HCT116 (cell line): ENCODE results near the gene UGT1A3. TPM values are rescaled to one million over a fixed set of nuclear protein-coding genes. Genes with fewer than 3 reads are reported as not detected.

Source experiments
- ATAC-seq: fragments of 200-7000 bp; cut with Tn5 transposase; 2 replicates; pipeline ENCODE4 v1.9.1; 2020; ENCODE audit warnings: mild to moderate bottlenecking, moderate library complexity
- BruUV-seq: library from RNA; stranded (reverse); fragments of 400-500 nt; replicated peaks from 2 replicates; lab custom pipeline; 2021; lab: Mats Ljungman, UMichigan
- CTCF ChIA-PET: fragments of 300-600 bp; sonication (Branson Sonifier 250); formaldehyde crosslinking; loops from one replicate; lab custom pipeline; 2021; ENCODE audit warnings: antibody characterized with exemption; lab: Charles Lee
- POLR2A ChIA-PET: fragments of 300-600, 350-600 bp; sonication (Branson Sonifier 250); formaldehyde crosslinking; loops from one replicate; lab custom pipeline; 2021; ENCODE audit warnings: antibody characterized with exemption; lab: Charles Lee
- RAD21 ChIA-PET, 2 experiments: fragments of 300-600 bp; sonication (Branson Sonifier 250); formaldehyde crosslinking; loops; one replicate each; lab custom pipeline; 2023; ENCODE audit warnings: low total read pairs in 2 of 2; ENCODE audit not compliant: uncharacterized antibody in 2 of 2, unreplicated experiment in 2 of 2, low non-redundant PET in 1 of 2; lab: Charles Lee
- DNase-seq: peaks from one replicate; pipeline ENCODE4 v3.0.0-alpha.2; 2010; ENCODE audit warnings: low read depth, low spot score
- H2AFZ ChIP-seq: fragments of 200-600 bp; shearing (Covaris generic), sonication (generic); 2 replicates; pipeline ENCODE4 v1.6.1; 2017; ENCODE audit warnings: low read depth, mixed run types, mixed read lengths, antibody characterized with exemption, low read length; ENCODE audit not compliant: poor library complexity, severe bottlenecking
- H3K27ac ChIP-seq: 2 replicates; pipeline ENCODE4 v1.5.1; 2012; ENCODE audit warnings: low read depth, low read length
- H3K27me3 ChIP-seq: fragments of 200-600 bp; sonication (generic); 2 replicates; pipeline ENCODE4 v1.6.1; 2016; ENCODE audit warnings: mixed run types, low read length, mixed read lengths; ENCODE audit not compliant: insufficient read depth
- H3K36me3 ChIP-seq, 2 experiments: fragments of 200-500 bp in 1 of 2; fragments of 200-600 bp in 1 of 2; sonication (Bioruptor generic) in 1 of 2; sonication (generic) in 1 of 2; 2 replicates each; pipeline versions ENCODE4 v1.5.1 to v1.6.1; 2014 to 2016; ENCODE audit warnings: low read length in 2 of 2, inconsistent platforms in 1 of 2, mixed read lengths in 1 of 2, mixed run types in 1 of 2; ENCODE audit not compliant: insufficient read depth in 2 of 2, control insufficient read depth in 1 of 2
- H3K4me1 ChIP-seq, 2 experiments: fragments of 200-600 bp in 1 of 2; sonication (generic) in 1 of 2; 2 replicates each; pipeline versions ENCODE4 v1.5.1 to v1.6.1; 2012 to 2017; ENCODE audit warnings: low read length in 2 of 2, inconsistent platforms in 1 of 2, mild to moderate bottlenecking in 1 of 2, mixed read lengths in 1 of 2, mixed run types in 1 of 2, moderate library complexity in 1 of 2; ENCODE audit not compliant: insufficient read depth in 2 of 2, control insufficient read depth in 1 of 2
- H3K4me2 ChIP-seq: fragments of 200-600 bp; sonication (generic); 2 replicates; pipeline ENCODE4 v1.6.1; 2017; ENCODE audit warnings: mixed run types, low read length, mixed read lengths
- H3K4me3 ChIP-seq, 2 experiments: fragments of 200-600 bp in 1 of 2; sonication (generic) in 1 of 2; replicated peaks in 1 of 2; 2 replicates each; pipeline ENCODE4 v1.5.1; 2011 to 2016; ENCODE audit warnings: low read length in 2 of 2, control low read depth in 1 of 2, low read depth in 1 of 2, mild to moderate bottlenecking in 1 of 2, mixed read lengths in 1 of 2, mixed run types in 1 of 2
- H3K79me2 ChIP-seq: fragments of 200-600 bp; sonication (generic); 2 replicates; pipeline ENCODE4 v1.6.1; 2017; ENCODE audit warnings: mild to moderate bottlenecking, mixed run types, low read length, moderate library complexity, mixed read lengths; ENCODE audit not compliant: insufficient read depth
- H3K9ac ChIP-seq: fragments of 200-600 bp; sonication (generic); 2 replicates; pipeline ENCODE4 v1.6.1; 2016; ENCODE audit warnings: low read length, mixed read lengths
- H3K9me2 ChIP-seq: fragments of 200-600 bp; sonication (generic), shearing (Covaris generic); 2 replicates; pipeline ENCODE4 v1.6.1; 2017; ENCODE audit warnings: mixed run types, mild to moderate bottlenecking, moderate library complexity; ENCODE audit not compliant: insufficient read depth
- H3K9me3 ChIP-seq, 2 experiments: fragments of 200-500 bp in 1 of 2; fragments of 200-600 bp in 1 of 2; sonication (Bioruptor generic) in 1 of 2; sonication (generic) in 1 of 2; 2 replicates each; pipeline ENCODE4 v1.6.1; 2014 to 2017; ENCODE audit warnings: low read length in 2 of 2, mixed read lengths in 2 of 2, inconsistent platforms in 1 of 2, low read depth in 1 of 2, mild to moderate bottlenecking in 1 of 2, mixed run types in 1 of 2, moderate library complexity in 1 of 2; ENCODE audit not compliant: control insufficient read depth in 1 of 2, insufficient read depth in 1 of 2
- H4K20me1 ChIP-seq: fragments of 200-600 bp; sonication (generic), shearing (Covaris generic); 2 replicates; pipeline ENCODE4 v1.6.1; 2017; ENCODE audit warnings: mixed run types, mild to moderate bottlenecking, moderate library complexity; ENCODE audit not compliant: insufficient read depth
- CBX3 ChIP-seq: IDR thresholded peaks from 2 replicates; pipeline ENCODE4 v1.6.1; 2012; ENCODE audit warnings: low read depth
- ELF1 ChIP-seq: IDR thresholded peaks from 2 replicates; pipeline ENCODE4 v1.6.1; 2012; ENCODE audit warnings: low read depth, borderline replicate concordance
- JUND ChIP-seq: IDR thresholded peaks from 2 replicates; pipeline ENCODE4 v1.6.1; 2012
- RAD21 ChIP-seq: IDR thresholded peaks from 2 replicates; pipeline ENCODE4 v1.6.1; 2012; ENCODE audit warnings: low read depth, mild to moderate bottlenecking
- SIN3A ChIP-seq: IDR thresholded peaks from 2 replicates; pipeline ENCODE4 v1.6.1; 2012; ENCODE audit warnings: low read depth
- SP1 ChIP-seq: IDR thresholded peaks from 2 replicates; pipeline ENCODE4 v1.6.1; 2012; ENCODE audit warnings: low read depth
- YY1 ChIP-seq: IDR thresholded peaks from 2 replicates; pipeline ENCODE4 v1.6.1; 2011; ENCODE audit warnings: low read length, low read depth, moderate library complexity, mild to moderate bottlenecking; ENCODE audit not compliant: insufficient replicate concordance; ENCODE audit errors: extremely low read depth
- ZFX ChIP-seq: fragments of 450-650 bp; IDR thresholded peaks from 2 replicates; pipeline ENCODE4 v1.6.1; 2017
- intact Hi-C: fragments of 100-400 bp; cut with micrococcal nuclease; formaldehyde crosslinking; loops from 2 replicates; pipeline ENCODE4 v1.10.0; 2022
- total RNA-seq: library from RNA; stranded (reverse); gene quantifications from one replicate; pipeline ENCODE4 v1.2.1, GENCODE V29; 2021; ENCODE audit not compliant: unreplicated experiment
- TF ChIP-seq, protein P1 (sequence below): IDR thresholded peaks from 2 replicates; pipeline ENCODE4 v1.6.1; 2011; ENCODE audit warnings: mild to moderate bottlenecking, low read length, moderate library complexity; ENCODE audit not compliant: insufficient replicate concordance; ENCODE audit errors: extremely low read depth
- TF ChIP-seq, protein P2 (sequence below): IDR thresholded peaks from 2 replicates; pipeline ENCODE4 v1.6.1; 2012
- TF ChIP-seq, protein P3 (sequence below): IDR thresholded peaks from 2 replicates; pipeline ENCODE4 v1.6.1; 2012; ENCODE audit warnings: low read depth
- TF ChIP-seq, protein P4 (sequence below): IDR thresholded peaks from 2 replicates; pipeline ENCODE4 v1.6.1; 2012

The UGT1A3 gene
- total RNA-seq, 1 experiment from 2014 or later, result not detected

DNA sequence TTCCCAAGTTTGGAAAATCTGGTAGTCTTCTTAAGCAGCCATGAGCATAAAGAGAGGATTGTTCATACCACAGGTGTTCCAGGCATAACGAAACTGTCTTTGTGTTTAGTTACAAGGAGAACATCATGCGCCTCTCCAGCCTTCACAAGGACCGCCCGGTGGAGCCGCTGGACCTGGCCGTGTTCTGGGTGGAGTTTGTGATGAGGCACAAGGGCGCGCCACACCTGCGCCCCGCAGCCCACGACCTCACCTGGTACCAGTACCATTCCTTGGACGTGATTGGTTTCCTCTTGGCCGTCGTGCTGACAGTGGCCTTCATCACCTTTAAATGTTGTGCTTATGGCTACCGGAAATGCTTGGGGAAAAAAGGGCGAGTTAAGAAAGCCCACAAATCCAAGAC, 43.3 kb downstream of the UGT1A3 start:
- Histone ChIP-seq H3K27me3 (no peaks in the 10 kb centered on the region), H3K79me2 (no peaks in the 10 kb centered on the region), H3K4me2 (no peak overlapping the region), H4K20me1 (no peaks in the 10 kb centered on the region), H3K9ac (no peak overlapping the region), H3K9me3 (no peaks in the 10 kb centered on the region), H3K9me2 (no peaks in the 10 kb centered on the region), H2AFZ (no peak overlapping the region), H3K4me3 (no peak overlapping the region), H3K27ac (no peak overlapping the region), H3K4me1 (no peaks in the 10 kb centered on the region), H3K36me3 (no peaks in the 10 kb centered on the region)
- ChIA-PET CTCF (no interaction called here), POLR2A (no interaction called here), RAD21 (no interaction called here)
- intact Hi-C loops, result no loop called here
- ATAC-seq (no peak), DNase-seq (no peak)
- no TSS peak for BruUV-seq
- TF ChIP-seq, protein P1, sequence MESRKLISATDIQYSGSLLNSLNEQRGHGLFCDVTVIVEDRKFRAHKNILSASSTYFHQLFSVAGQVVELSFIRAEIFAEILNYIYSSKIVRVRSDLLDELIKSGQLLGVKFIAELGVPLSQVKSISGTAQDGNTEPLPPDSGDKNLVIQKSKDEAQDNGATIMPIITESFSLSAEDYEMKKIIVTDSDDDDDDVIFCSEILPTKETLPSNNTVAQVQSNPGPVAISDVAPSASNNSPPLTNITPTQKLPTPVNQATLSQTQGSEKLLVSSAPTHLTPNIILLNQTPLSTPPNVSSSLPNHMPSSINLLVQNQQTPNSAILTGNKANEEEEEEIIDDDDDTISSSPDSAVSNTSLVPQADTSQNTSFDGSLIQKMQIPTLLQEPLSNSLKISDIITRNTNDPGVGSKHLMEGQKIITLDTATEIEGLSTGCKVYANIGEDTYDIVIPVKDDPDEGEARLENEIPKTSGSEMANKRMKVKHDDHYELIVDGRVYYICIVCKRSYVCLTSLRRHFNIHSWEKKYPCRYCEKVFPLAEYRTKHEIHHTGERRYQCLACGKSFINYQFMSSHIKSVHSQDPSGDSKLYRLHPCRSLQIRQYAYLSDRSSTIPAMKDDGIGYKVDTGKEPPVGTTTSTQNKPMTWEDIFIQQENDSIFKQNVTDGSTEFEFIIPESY, result no peak
- TF ChIP-seq, protein P2, sequence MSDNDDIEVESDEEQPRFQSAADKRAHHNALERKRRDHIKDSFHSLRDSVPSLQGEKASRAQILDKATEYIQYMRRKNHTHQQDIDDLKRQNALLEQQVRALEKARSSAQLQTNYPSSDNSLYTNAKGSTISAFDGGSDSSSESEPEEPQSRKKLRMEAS, result no peak
- TF ChIP-seq YY1, result no peak
- no peak for TF ChIP-seq CBX3
- TF ChIP-seq, protein P3, sequence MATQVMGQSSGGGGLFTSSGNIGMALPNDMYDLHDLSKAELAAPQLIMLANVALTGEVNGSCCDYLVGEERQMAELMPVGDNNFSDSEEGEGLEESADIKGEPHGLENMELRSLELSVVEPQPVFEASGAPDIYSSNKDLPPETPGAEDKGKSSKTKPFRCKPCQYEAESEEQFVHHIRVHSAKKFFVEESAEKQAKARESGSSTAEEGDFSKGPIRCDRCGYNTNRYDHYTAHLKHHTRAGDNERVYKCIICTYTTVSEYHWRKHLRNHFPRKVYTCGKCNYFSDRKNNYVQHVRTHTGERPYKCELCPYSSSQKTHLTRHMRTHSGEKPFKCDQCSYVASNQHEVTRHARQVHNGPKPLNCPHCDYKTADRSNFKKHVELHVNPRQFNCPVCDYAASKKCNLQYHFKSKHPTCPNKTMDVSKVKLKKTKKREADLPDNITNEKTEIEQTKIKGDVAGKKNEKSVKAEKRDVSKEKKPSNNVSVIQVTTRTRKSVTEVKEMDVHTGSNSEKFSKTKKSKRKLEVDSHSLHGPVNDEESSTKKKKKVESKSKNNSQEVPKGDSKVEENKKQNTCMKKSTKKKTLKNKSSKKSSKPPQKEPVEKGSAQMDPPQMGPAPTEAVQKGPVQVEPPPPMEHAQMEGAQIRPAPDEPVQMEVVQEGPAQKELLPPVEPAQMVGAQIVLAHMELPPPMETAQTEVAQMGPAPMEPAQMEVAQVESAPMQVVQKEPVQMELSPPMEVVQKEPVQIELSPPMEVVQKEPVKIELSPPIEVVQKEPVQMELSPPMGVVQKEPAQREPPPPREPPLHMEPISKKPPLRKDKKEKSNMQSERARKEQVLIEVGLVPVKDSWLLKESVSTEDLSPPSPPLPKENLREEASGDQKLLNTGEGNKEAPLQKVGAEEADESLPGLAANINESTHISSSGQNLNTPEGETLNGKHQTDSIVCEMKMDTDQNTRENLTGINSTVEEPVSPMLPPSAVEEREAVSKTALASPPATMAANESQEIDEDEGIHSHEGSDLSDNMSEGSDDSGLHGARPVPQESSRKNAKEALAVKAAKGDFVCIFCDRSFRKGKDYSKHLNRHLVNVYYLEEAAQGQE, result no peak
- TF ChIP-seq ZFX, result no peak
- TF ChIP-seq SIN3A, result no peak
- no peak for TF ChIP-seq RAD21
- no peak for TF ChIP-seq ELF1
- TF ChIP-seq, protein P4, sequence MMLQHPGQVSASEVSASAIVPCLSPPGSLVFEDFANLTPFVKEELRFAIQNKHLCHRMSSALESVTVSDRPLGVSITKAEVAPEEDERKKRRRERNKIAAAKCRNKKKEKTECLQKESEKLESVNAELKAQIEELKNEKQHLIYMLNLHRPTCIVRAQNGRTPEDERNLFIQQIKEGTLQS, result no peak
- TF ChIP-seq SP1, result no peak
- TF ChIP-seq JUND, result no peak
